SH-SY5Y (cell line): ENCODE measurements around the gene PNKP.

ENCODE experiments used
- GATA2 ChIP-seq: IDR thresholded peaks from 2 replicates; pipeline ENCODE4 v1.6.1; 2011; ENCODE audit warnings: mild to moderate bottlenecking, low read depth, low read length
- GATA3 ChIP-seq: IDR thresholded peaks from 2 replicates; pipeline ENCODE4 v1.6.1; 2011; ENCODE audit warnings: low read depth, mild to moderate bottlenecking, low read length, moderate library complexity

- TF ChIP-seq GATA2 (no peak), GATA3 (no peak)
These were observed 27.1 kb downstream of the PNKP start for GRCh38 chr19:49840321-49840720.
